Motor neuron (in vitro differentiated cells): ENCODE measurements around the gene BTN2A1. TPM values are rescaled to one million over a fixed set of nuclear protein-coding genes. Genes with fewer than 3 reads are reported as not detected.
A peak's percentile ranks its signal among the peaks of the same experiment; 100 is the strongest.
"Not testable (repeated sequence)": the region's sequence is repeated elsewhere in the genome, so short reads cannot be mapped to it uniquely, and the experiment has no call there.

Source experiments
- ATAC-seq, 8 experiments: fragments of 200-7000 bp; cut with Tn5 transposase; replicated peaks in 6 of 8; 2 replicates each; pipeline ENCODE4 v1.8.0; 2021; ENCODE audit warnings: mild to moderate bottlenecking in 8 of 8, moderate library complexity in 8 of 8
- H3K27ac ChIP-seq, 2 donors: fragments of 250-450 bp; sonication (Bioruptor Pico); 2 replicates each; pipeline ENCODE4 v1.9.0; 2021; ENCODE audit warnings: antibody characterized with exemption in 2 of 2, mild to moderate bottlenecking in 2 of 2, moderate library complexity in 1 of 2
- H3K4me1 ChIP-seq, 2 donors: fragments of 250-450 bp; sonication (Bioruptor Pico); replicated peaks in 1 of 2; 2 replicates each; pipeline ENCODE4 v1.6.1; 2021; ENCODE audit warnings: antibody characterized with exemption in 2 of 2, mild to moderate bottlenecking in 2 of 2, moderate library complexity in 1 of 2
- H3K4me3 ChIP-seq, 5 donors: fragments of 250-450 bp; sonication (Bioruptor Pico); 2 replicates each; pipeline ENCODE4 v1.9.0; 2021; ENCODE audit warnings: antibody characterized with exemption in 5 of 5, mild to moderate bottlenecking in 5 of 5, moderate library complexity in 4 of 5
- WGBS, 10 experiments: fragments of 450-650 bp; shearing (Covaris generic); methylation state at CpG; one replicate each; pipeline ENCODE4 v1.0.0; 2022; 5-methylcytosine and 5-hydroxymethylcytosine counted together
- in situ Hi-C, 9 experiments: fragments of 400-800 bp; cut with MboI; loops; one replicate each; pipeline ENCODE4 v1.15.0; 2021; ENCODE audit warnings: low sequenced_read_pairs in 9 of 9, low pct_unique_long_range_greater_than_20kb in 2 of 9; ENCODE audit not compliant: unreplicated experiment in 9 of 9
- total RNA-seq, 8 experiments: library from RNA; unstranded; fragments of 300-600 nt; gene quantifications; 2 replicates each; pipeline versions ENCODE4 v1.2.3 to v1.2.4, GENCODE V29; 2022

The BTN2A1 gene
- total RNA-seq, 8 experiments from 2014 or later, result 10.0 to 23.4 (median 17.6) TPM

DNA sequence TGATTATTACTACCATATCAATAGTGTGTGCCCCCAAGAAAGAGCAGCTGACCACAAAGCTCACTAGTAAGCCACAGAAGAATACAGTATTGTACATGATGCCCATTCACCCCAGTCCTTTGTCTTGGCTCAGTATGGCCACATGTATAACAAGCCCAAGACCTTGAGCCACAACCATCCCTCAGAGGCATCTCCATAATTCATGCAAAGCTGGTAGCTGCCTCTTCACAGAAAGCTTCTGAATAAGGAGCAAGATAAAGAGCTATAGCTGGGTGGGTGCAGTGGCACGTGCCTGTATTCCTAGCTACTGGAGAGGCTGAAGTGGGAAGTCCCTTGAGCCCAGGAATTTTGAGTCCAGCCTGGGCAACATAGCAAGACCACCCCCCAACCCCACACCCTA, 37.5 kb downstream of the BTN2A1 start:
- Histone ChIP-seq H3K27ac (no peak overlapping the region), H3K4me3 (no peak overlapping the region), H3K4me1 (no peaks in the 10 kb centered on the region)
- WGBS, 10 experiments, result 14 to 60% methylated on average over 1 of the region's 1 CpG; no CpG with 5 or more reads in 8 of the 10 experiments
- in situ Hi-C loops, result no loop called here
- ATAC-seq, result peak in 3 of 8 experiments; percentile 98 to 100 (median 99)

DNA sequence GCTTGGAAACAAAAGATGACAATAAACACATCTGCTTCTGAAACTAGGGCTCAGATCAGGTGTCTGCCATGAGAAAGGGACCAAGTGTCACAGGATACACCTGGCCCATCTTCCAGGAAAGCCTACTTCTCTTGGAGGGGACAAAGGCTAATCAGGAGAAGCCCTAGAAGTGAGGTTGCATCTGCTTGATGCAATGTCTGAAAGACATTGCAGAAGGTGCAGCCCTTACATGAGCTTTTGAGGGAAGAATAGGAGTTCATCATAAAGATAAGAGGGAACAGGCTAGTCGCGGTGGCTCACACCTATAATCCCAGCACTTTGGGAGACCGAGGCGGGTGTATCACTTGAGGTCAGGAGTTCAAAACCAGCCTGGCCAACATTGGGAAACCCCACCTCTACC, 39.9 kb downstream of the BTN2A1 start:
- Histone ChIP-seq H3K4me3 (no peak overlapping the region), H3K27ac (no peak overlapping the region)
- no peak for ATAC-seq

DNA sequence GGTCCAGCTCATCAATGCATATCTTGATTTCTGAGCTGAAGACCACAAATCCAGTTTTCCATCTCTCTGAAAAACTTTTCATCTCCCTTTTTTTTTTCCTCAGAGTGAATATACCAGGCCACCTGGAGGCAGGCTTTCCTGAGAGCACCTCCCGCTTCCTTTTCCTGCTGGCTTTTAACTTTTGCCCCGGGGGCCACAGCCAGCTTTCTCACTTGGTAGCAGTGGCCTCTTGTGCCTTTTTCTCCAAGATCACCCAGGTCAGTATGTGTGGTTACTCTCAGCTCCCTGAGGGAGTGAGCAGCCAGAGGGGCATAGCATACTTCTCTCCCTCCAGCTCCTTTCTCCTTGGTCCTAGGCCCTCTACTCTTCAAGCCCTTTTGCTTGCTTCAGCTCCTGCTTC, 42.3 kb downstream of the BTN2A1 start, which contains the start of gene BTN1A1:
BTN1A1 (plus strand) TSS at position 202 of the 400 bp plus-strand sequence. CDS start 984 bp downstream, outside the sequence.
- Histone ChIP-seq H3K27ac (no peak within 1 kb of the TSS), H3K4me1 (peaks cover 0 to 9% of the 10 kb centered on the region in 2 donors), H3K4me3 (no peak within 1 kb of the TSS)
- WGBS, 10 experiments, result 33 to 91% (median 74%) methylated on average over 1 to 2 of the region's 2 CpGs; no CpG with 5 or more reads in 1 of the 10 experiments
- ATAC-seq, result no peak
- in situ Hi-C loops, result no loop called here

More for the DNA sequence above, 39.9 kb downstream of the BTN2A1 start:
- peaks cover 0 to 9% of the 10 kb centered on the region in 2 donors for H3K4me1 ChIP-seq
- in situ Hi-C loops, result no loop called here
- 73 to 100% (median 88%) methylated on average over 1 to 4 of the region's 4 CpGs; no CpG with 5 or more reads in 6 of the 10 experiments for WGBS, 10 experiments

DNA sequence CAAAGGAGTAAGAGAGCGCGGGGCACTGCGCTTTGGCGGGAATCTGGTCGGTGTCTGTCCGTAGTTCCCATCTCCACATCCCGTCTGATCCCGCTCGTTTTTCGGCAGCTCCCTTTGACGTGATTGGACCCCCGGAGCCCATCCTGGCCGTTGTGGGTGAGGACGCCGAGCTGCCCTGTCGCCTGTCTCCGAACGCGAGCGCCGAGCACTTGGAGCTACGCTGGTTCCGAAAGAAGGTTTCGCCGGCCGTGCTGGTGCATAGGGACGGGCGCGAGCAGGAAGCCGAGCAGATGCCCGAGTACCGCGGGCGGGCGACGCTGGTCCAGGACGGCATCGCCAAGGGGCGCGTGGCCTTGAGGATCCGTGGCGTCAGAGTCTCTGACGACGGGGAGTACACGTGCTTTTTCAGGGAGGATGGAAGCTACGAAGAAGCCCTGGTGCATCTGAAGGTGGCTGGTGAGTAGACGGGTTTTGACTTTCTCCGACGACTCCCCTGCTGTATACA, 43.8 kb downstream of the BTN2A1 start:
- peak; percentile 15 to 90 (median 53) for ATAC-seq
- WGBS, 10 experiments, result 0 to 16% (median 8%) methylated on average over 1 to 21 of the region's 49 CpGs; no CpG with 5 or more reads in 1 of the 10 experiments
- in situ Hi-C loops, result no loop called here
- H3K4me1 ChIP-seq, result peaks cover 0 to 9% of the 10 kb centered on the region in 2 donors
- no peak overlapping the region for H3K27ac ChIP-seq
- peak overlapping the region in 4 of 5 donors; percentile 1 to 19 (median 14) for H3K4me3 ChIP-seq

DNA sequence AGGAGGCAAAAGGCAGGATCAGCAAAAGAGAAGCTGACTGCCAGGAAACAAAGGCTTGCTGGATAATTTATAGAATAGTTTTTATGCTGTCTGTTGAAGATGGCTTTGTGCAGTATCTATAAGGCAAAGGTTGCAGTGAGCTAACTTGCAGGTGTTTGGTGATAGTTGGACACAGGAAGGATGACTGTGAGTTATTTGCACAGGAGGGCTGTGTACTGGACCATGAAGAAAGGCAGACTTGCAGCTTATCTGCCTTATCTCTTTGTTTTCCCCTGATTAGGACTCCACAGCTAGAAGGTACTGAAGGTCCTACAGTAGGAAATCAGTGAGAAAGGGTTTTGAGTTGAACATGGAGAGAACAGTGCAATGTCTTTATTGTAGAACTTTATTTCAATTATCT, 44.4 kb downstream of the BTN2A1 start:
- no peak overlapping the region for H3K27ac ChIP-seq
- peaks cover 0 to 9% of the 10 kb centered on the region in 2 donors for H3K4me1 ChIP-seq
- H3K4me3 ChIP-seq, result no peak overlapping the region
- no peak for ATAC-seq
- in situ Hi-C loops, result no loop called here

DNA sequence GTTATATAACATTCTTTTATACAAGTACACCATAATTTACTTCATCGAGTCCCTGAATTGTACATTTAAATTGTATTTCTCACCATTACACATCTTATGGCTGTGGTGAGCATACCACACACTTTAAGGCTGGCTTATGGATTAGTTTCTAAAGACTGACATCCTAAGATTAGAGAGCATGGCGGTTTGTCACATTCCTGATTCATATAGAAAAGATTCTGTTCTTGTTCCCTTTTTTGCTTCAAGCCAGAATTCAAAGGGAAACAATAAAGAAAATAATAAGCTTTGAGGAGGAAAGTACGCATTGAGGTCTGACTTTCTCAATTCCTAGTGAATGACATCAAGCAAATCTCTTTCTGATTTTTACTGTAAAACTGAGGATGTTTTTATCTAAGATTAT, 44.9 kb downstream of the BTN2A1 start:
- H3K4me3 ChIP-seq, result no peak overlapping the region
- H3K27ac ChIP-seq, result no peak overlapping the region
- in situ Hi-C loops, result no loop called here
- no peak for ATAC-seq
- H3K4me1 ChIP-seq, result peaks cover 0 to 9% of the 10 kb centered on the region in 2 donors
- WGBS, 10 experiments, result 60 to 100% (median 87%) methylated on average over 1 to 3 of the region's 3 CpGs

DNA sequence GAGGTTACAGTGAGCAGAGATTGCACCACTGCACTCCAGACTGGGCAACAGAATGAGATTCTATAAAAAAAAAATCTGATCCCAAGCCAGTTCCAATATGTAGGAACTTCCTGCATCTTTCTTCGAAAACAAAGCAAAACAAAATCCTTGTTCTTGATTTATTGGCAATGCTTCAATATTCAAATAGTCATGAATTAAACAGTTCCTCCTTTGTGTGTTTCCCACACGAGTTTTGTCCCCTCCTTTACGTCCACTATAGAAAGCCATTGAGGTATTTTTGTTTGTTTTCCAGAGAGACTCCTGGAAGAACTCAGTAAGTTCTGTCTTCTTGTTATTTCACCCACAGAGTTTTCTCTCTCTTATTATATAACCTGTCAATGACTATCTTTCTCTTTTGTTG, 49.9 kb downstream of the BTN2A1 start:
- ATAC-seq, result no peak
- H3K4me1 ChIP-seq, result no peaks in the 10 kb centered on the region
- H3K4me3 ChIP-seq, result no peak overlapping the region
- no peak overlapping the region for H3K27ac ChIP-seq
- 49 to 100% (median 77%) methylated on average over 1 to 3 of the region's 3 CpGs for WGBS, 10 experiments
- in situ Hi-C loops, result no loop called here

DNA sequence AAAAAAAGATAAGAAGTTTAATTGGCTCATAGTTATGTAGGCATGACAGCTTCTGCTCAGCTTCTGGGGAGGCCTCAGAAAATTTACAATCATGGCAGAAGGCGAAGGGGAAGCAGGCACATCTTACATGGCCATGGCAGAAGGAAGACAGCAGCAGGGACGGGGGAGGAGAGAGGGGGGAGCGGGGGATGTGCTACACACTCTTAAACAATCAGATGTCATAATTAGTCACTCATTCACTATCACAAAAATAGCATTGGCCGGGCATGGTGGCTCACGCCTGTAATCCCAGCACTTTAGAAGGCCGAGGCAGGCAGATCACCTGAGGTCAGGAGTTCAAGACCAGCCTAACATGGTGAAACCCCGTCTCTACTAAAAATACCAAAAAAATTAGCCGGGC, 53.3 kb downstream of the BTN2A1 start:
- H3K27ac ChIP-seq, ATAC-seq, in situ Hi-C loops, H3K4me1 ChIP-seq, H3K4me3 ChIP-seq: not testable (repeated sequence)
- WGBS, 10 experiments, result 73 to 100% (median 94%) methylated on average over 1 to 5 of the region's 8 CpGs; no CpG with 5 or more reads in 6 of the 10 experiments

DNA sequence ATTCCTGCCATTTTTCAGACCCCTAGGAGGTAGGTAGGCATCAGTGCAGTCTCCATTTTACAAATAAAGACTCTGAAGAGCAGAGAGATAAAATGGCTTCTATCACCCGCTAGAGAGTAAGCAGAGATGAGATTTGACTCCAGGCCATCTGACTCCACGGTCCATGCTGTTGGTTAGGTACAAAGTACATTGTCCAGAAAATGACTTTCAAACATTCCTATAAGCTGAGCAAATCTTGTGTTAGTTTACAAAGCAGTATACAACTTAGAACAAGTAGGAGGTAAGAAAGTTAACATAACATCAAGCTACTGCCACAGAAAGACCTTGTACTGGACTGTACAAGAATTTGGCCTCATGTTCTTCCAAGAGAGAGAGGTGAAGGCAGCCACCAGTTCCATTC, 57.2 kb downstream of the BTN2A1 start:
- Histone ChIP-seq H3K27ac (no peak overlapping the region), H3K4me1 (peaks cover under 1 to 1% of the 10 kb centered on the region in 2 donors), H3K4me3 (no peak overlapping the region)
- no peak for ATAC-seq
- in situ Hi-C loops, result no loop called here
- 50 to 100% (median 83%) methylated on average over 1 to 2 of the region's 2 CpGs; no CpG with 5 or more reads in 1 of the 10 experiments for WGBS, 10 experiments

DNA sequence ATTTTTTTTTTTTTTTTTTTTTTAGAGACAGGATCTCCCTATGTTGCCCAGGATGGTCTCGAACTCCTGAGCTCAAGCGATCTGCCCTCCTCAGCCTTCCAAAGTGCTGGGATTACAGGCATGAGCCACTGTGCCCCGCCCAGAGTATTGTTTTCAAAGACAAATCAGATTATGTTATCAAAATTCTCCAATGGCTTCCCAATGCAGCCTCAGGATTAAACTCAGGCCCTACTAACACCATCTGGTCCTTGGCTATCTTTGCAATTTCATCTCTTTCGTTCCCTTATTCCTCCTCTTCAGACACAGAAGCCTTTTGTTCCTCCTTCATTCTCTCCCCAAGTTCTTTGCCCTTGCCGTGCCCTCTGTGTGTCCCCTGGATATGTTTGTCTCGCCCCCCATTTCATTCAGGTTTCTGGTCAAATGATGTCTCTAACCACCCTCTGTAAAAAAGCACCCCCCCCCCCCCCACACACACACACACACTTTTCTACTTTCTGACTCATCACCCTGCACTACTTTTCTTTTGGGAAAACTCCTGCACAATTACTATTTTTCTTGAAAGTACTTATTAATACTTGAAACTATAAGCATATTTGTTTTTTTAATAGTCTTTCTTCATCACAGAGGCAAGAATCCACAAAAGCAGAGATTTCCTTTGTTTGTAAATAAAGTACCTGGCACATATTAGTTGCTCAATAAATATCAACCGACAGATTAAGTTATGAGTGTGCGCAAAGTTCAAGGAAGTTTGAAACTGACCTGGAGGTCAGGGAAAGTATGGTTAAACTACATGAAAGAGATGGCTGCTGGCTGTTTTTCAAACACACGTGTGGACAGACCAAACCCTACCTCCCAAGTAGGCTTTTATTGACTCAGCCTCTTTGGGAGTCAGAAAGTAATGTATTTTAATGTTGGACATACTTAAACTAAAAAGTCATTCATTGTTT, 59.0 kb downstream of the BTN2A1 start:
- in situ Hi-C loops, result no loop called here
- no peak for ATAC-seq

More for the DNA sequence above, 59.0 kb downstream of the BTN2A1 start:
- Histone ChIP-seq H3K27ac (no peak overlapping the region), H3K4me1 (peaks cover 3 to 5% of the 10 kb centered on the region in 2 donors), H3K4me3 (no peak overlapping the region)
- WGBS, 10 experiments, result 54 to 94% (median 85%) methylated on average over 2 to 8 of the region's 9 CpGs

Other genes with a start within 250 kb of the BTN2A1 start
- 10 to 100 TPM in 4 of 8 experiments, 1 to 10 TPM in 3, under 1 TPM in 1; 0.79 to 82.8 (median 8.6) TPM for gene BTN3A2, start 92.8 kb upstream of the BTN2A1 start, total RNA-seq
- gene BTN2A2, start 74.8 kb upstream of the BTN2A1 start, total RNA-seq, result 10 to 100 TPM in 4 of 8 experiments, 1 to 10 TPM in 4; 3.9 to 18.7 (median 8.2) TPM
- gene BTN3A1, start 55.7 kb upstream of the BTN2A1 start, total RNA-seq, result 10 to 100 TPM in 7 of 8 experiments, 1 to 10 TPM in 1; 3.3 to 40.3 (median 15.4) TPM
- gene BTN3A3, start 17.5 kb upstream of the BTN2A1 start, total RNA-seq, result 10 to 100 TPM in 4 of 8 experiments, 1 to 10 TPM in 2, under 1 TPM in 2; 0.43 to 78.8 (median 8.4) TPM
- gene BTN1A1, start 42.3 kb downstream of the BTN2A1 start, total RNA-seq, result under 1 TPM in 6 of 8 experiments, not detected in 2; 0.09 to 0.76 (median 0.20) TPM
- 10 to 100 TPM; 40.7 to 72.7 (median 55.0) TPM for gene HMGN4, start 80.4 kb downstream of the BTN2A1 start, total RNA-seq
- gene ABT1, start 139.0 kb downstream of the BTN2A1 start, total RNA-seq, result 10 to 100 TPM; 11.7 to 23.1 (median 16.5) TPM
- 10 to 100 TPM; 12.2 to 42.8 (median 33.9) TPM for gene ZNF322, start 201.8 kb downstream of the BTN2A1 start, total RNA-seq